Ovary (tissue), 9 donors: Measurements from ENCODE around the gene ZBTB24. TPM values are rescaled to one million over a fixed set of nuclear protein-coding genes. Genes with fewer than 3 reads are reported as not detected.

ENCODE experiments used
- DNase-seq, 5 donors: peaks; one replicate each; pipeline ENCODE4 v3.0.0-alpha.2; 2019 to 2020
- H3K27ac ChIP-seq, 2 donors: fragments of 200-600 bp; one replicate each; pipeline versions ENCODE4 v1.5.1 to v1.8.0; 2019 to 2022
- H3K27me3 ChIP-seq: fragments of 200-600 bp; one replicate; pipeline ENCODE4 v1.8.0; 2022
- H3K36me3 ChIP-seq: fragments of 200-600 bp; sonication (generic); one replicate; pipeline ENCODE4 v1.5.1; 2019
- H3K4me1 ChIP-seq: one replicate; pipeline ENCODE4 v1.8.1; 2013; ENCODE audit warnings: mild to moderate bottlenecking, moderate library complexity; ENCODE audit not compliant: insufficient read depth
- H3K4me3 ChIP-seq: fragments of 200-600 bp; sonication (generic); one replicate; pipeline ENCODE4 v1.5.1; 2017
- H3K9me3 ChIP-seq, 2 donors: fragments of 200-600 bp in 1 of 2; sonication (generic) in 1 of 2; one replicate each; pipeline versions ENCODE4 v1.5.1 to v1.8.1; 2013 to 2019; ENCODE audit warnings: mild to moderate bottlenecking in 1 of 2, moderate library complexity in 1 of 2
- CTCF ChIP-seq, 3 donors: fragments of 450-650 bp in 2 of 3; fragments of 200-600 bp in 1 of 3; IDR thresholded peaks; one replicate each; pipeline versions ENCODE4 v1.5.1 to v1.8.0; 2016 to 2022; ENCODE audit warnings: antibody characterized with exemption in 3 of 3, mild to moderate bottlenecking in 1 of 3
- EP300 ChIP-seq: sonication (generic); formaldehyde crosslinking; IDR thresholded peaks from one replicate; pipeline ENCODE4 v1.6.1; 2017; ENCODE audit warnings: antibody characterized with exemption
- POLR2A ChIP-seq: fragments of 450-650 bp; IDR thresholded peaks from one replicate; pipeline ENCODE4 v1.6.1; 2017; ENCODE audit warnings: antibody characterized with exemption, mild to moderate bottlenecking, moderate library complexity
- WGBS, 3 donors: extraction: QIAGEN DNeasy Blood & Tissue Kit in 1 of 3; methylation state at CpG; one replicate each; pipeline versions ENCODE4 v1.1.5 to v1.1.7; 2013 to 2017; 5-methylcytosine and 5-hydroxymethylcytosine counted together
- intact Hi-C, 4 donors: fragments of 100-400 bp; cut with DNase I; formaldehyde crosslinking; loops; one replicate each; pipeline versions ENCODE4 v1.11.0 to v1.15.1; 2022 to 2023
- polyA plus RNA-seq, 2 donors: library from polyadenylated mRNA; stranded (reverse); fragments of 200-250 nt in 1 of 2; fragments of 350-450 nt in 1 of 2; fragmentation: Illumina TruSeq in 1 of 2; extraction: RNeasy Lipid Tissue Mini Kit (QIAGEN cat#74804) in 1 of 2; gene quantifications; one replicate each; pipeline ENCODE4 v1.2.3, GENCODE V29; 2013 to 2014
- total RNA-seq, 7 donors: library from RNA; depleted of rRNA in 2 of 7; stranded (reverse); fragments of >200 nt in 2 of 7; fragmentation: NEBNext Ultra II Directional in 3 of 7; extraction: Animal tissue kit (Norgen Biotek cat#: 25700) in 3 of 7; gene quantifications; one replicate each; pipeline versions ENCODE4 v1.1.0 to v1.2.4, GENCODE V29; 2016 to 2023
- donor health status: DM: no; HTN: no; CAD: no; lungs with moderate emphysema.
- donor health status: DM: no; HTN: no; CAD: no.
- donor health status: Bipolar disorder and iron deficiency.
- donor health status: DM: yes; HTN: yes; CAD: no.
- donor health status: DM: no; HTN: no; CAD: no.
- donor health status: DM: yes; HTN: yes; CAD: no.

Gene ZBTB24
- total and polyA plus RNA-seq, 9 donors = 3.5 to 10.2 (median 6.2) TPM

DNA sequence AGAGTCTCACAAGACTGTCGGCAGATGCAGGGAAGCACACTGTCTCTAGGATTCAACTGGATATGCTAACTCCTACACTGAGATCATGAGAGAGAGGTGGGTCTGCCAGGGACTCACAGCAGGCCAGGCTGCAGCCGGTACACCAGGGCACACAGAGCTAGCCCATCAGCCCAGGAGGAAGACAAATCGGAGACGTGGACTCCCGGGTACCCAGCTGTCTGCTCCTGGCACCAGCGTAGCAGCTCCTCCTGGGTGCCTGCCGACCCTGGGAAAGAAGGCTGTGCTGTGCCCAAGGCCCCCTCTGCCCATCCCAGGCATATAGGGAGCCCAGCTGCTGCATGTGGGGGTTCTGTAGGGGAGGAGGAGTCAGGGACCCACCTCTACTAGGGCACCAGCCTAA is 34.4 kb downstream of the ZBTB24 start:
- no peaks in the 10 kb centered on the region for H3K4me1 ChIP-seq
- no peaks in the 10 kb centered on the region for H3K27me3 ChIP-seq
- H3K36me3 ChIP-seq = no peaks in the 10 kb centered on the region
- DNase-seq = no peak
- no peaks in the 10 kb centered on the region for H3K9me3 ChIP-seq
- WGBS, 3 donors = 45 to 60% (median 57%) methylated on average over 7 of the region's 7 CpGs
- no peak overlapping the region for H3K27ac ChIP-seq
- TF ChIP-seq EP300 = no peak
- no peak overlapping the region for H3K4me3 ChIP-seq
- intact Hi-C loops = no loop called here

- DNase-seq = no peak
- H3K4me3 ChIP-seq = no peak overlapping the region
- WGBS, 3 donors = 85% methylated on average over 8 of the region's 8 CpGs
- TF ChIP-seq CTCF (IDR thresholded peaks at IDR 0.05) (no peak), EP300 (no peak)
- H3K27me3 ChIP-seq = no peaks in the 10 kb centered on the region
- H3K27ac ChIP-seq = no peak overlapping the region
- H3K36me3 ChIP-seq = no peaks in the 10 kb centered on the region
- no peaks in the 10 kb centered on the region for H3K9me3 ChIP-seq
- intact Hi-C loops = no loop called here
- H3K4me1 ChIP-seq = no peaks in the 10 kb centered on the region
These were observed 35.0 kb downstream of the ZBTB24 start for GRCh38 chr6:109447878-109448555.

- H3K9me3 ChIP-seq = no peaks in the 10 kb centered on the region
- no peaks in the 10 kb centered on the region for H3K36me3 ChIP-seq
- H3K27me3 ChIP-seq = no peaks in the 10 kb centered on the region
- no peak for DNase-seq
- 73 to 88% (median 80%) methylated on average over 10 of the region's 10 CpGs for WGBS, 3 donors
- H3K27ac ChIP-seq = no peak overlapping the region
- intact Hi-C loops = no loop called here
- TF ChIP-seq EP300 (no peak), POLR2A (no peak), CTCF (IDR thresholded peaks at IDR 0.05) (no peak)
- peaks cover 2% of the 10 kb centered on the region for H3K4me1 ChIP-seq
- no peak overlapping the region for H3K4me3 ChIP-seq
These were observed 35.9 kb downstream of the ZBTB24 start for GRCh38 chr6:109447087-109447486.

- H3K36me3 ChIP-seq = no peaks in the 10 kb centered on the region
- TF ChIP-seq CTCF (IDR thresholded peaks at IDR 0.05) (no peak), POLR2A (no peak), EP300 (no peak)
- intact Hi-C loops = no loop called here
These were observed 36.5 kb downstream of the ZBTB24 start for GRCh38 chr6:109446541-109446940.

GRCh38 chr6:109446072-109446471 is 36.9 kb downstream of the ZBTB24 start:
- Histone ChIP-seq H3K36me3 (no peaks in the 10 kb centered on the region), H3K4me3 (no peak overlapping the region), H3K4me1 (peaks cover 11% of the 10 kb centered on the region), H3K27ac (no peak overlapping the region), H3K27me3 (no peaks in the 10 kb centered on the region), H3K9me3 (no peaks in the 10 kb centered on the region)
- intact Hi-C loops = no loop called here
- 88 to 91% (median 90%) methylated on average over 15 of the region's 15 CpGs for WGBS, 3 donors
- DNase-seq = no peak
- TF ChIP-seq CTCF (IDR thresholded peaks at IDR 0.05) (no peak), POLR2A (no peak), EP300 (no peak)

More at GRCh38 chr6:109446541-109446940, 36.5 kb downstream of the ZBTB24 start:
- 79 to 89% (median 88%) methylated on average over 8 of the region's 8 CpGs for WGBS, 3 donors
- no peaks in the 10 kb centered on the region for H3K27me3 ChIP-seq
- H3K4me3 ChIP-seq = no peak overlapping the region
- peaks cover 7% of the 10 kb centered on the region for H3K4me1 ChIP-seq
- H3K27ac ChIP-seq = no peak overlapping the region
- no peaks in the 10 kb centered on the region for H3K9me3 ChIP-seq
- DNase-seq = no peak
